HepG2 (cell line): ENCODE measurements around the gene ALKBH5. TPM values are rescaled to one million over a fixed set of nuclear protein-coding genes. Genes with fewer than 3 reads are reported as not detected.

Source experiments
- ATAC-seq: fragments of 200-7000 bp; cut with Tn5 transposase; 3 replicates; pipeline ENCODE4 v1.9.1; 2020; ENCODE audit warnings: mild to moderate bottlenecking, moderate library complexity
- BruUV-seq: library from RNA; stranded (reverse); fragments of 400-500 nt; replicated peaks from 2 replicates; lab custom pipeline; 2021; lab: Mats Ljungman, UMichigan
- CTCF ChIA-PET: fragments of 300-600 bp; formaldehyde crosslinking; extraction: SDS; loops from one replicate; lab custom pipeline; 2021; ENCODE audit warnings: low total read pairs, inconsistent platforms, low intra/inter-chr PET ratio; lab: Yijun Ruan, JAX
- POLR2A ChIA-PET: fragments of 350-600 bp; sonication (Branson Sonifier 250); formaldehyde crosslinking; loops from one replicate; lab custom pipeline; 2020; ENCODE audit warnings: antibody characterized with exemption, inconsistent platforms; lab: Yijun Ruan, JAX
- DNase-seq: peaks from one replicate; pipeline ENCODE4 v3.0.0-alpha.2; 2015; ENCODE audit warnings: low spot score
- FAIRE-seq: peaks from 3 replicates; lab custom pipeline; 2011; peaks lifted over from hg19 to GRCh38; lab: Jason Lieb, UNC
- H2AFZ ChIP-seq: one replicate; pipeline ENCODE4 v1.6.1; 2011; ENCODE audit warnings: low read length, inconsistent platforms
- H3K27ac ChIP-seq: fragments of 300-600 bp; 3 replicates; pipeline ENCODE4 v1.8.0; 2011; ENCODE audit warnings: mixed run types, mild to moderate bottlenecking, mixed read lengths, low read length, inconsistent platforms; ENCODE audit not compliant: insufficient read depth; ENCODE audit errors: extremely low read length
- H3K27me3 ChIP-seq, 2 experiments: fragments of 200-600 bp in 1 of 2; 2 replicates in 1 of 2; 3 replicates in 1 of 2; pipeline versions ENCODE4 v1.6.0 to v1.8.0; 2011; ENCODE audit warnings: low read length in 2 of 2, mild to moderate bottlenecking in 2 of 2, moderate library complexity in 2 of 2, inconsistent platforms in 1 of 2; ENCODE audit not compliant: insufficient read depth in 2 of 2, control insufficient read depth in 1 of 2
- H3K36me3 ChIP-seq, 2 experiments: fragments of 200-600 bp in 1 of 2; replicated peaks in 1 of 2; 2 replicates in 1 of 2; 3 replicates in 1 of 2; pipeline versions ENCODE4 v1.5.1 to v1.8.0; 2011; ENCODE audit warnings: low read length in 2 of 2, inconsistent platforms in 1 of 2; ENCODE audit not compliant: insufficient read depth in 2 of 2, control insufficient read depth in 1 of 2
- H3K4me1 ChIP-seq: 2 replicates; pipeline ENCODE4 v1.5.1; 2012; ENCODE audit warnings: low read length, inconsistent platforms; ENCODE audit not compliant: insufficient read depth
- H3K4me2 ChIP-seq: 2 replicates; pipeline ENCODE4 v1.6.0; 2011; ENCODE audit warnings: low read depth, low read length, inconsistent platforms
- H3K4me3 ChIP-seq, 3 experiments: fragments of 200-600 bp in 1 of 3; sonication (generic), shearing (Covaris generic) in 1 of 3; replicated peaks in 1 of 3; 2 replicates each; pipeline ENCODE4 v1.5.1; 2011 to 2016; ENCODE audit warnings: low read length in 3 of 3, inconsistent platforms in 2 of 3, low read depth in 2 of 3, mild to moderate bottlenecking in 2 of 3, control low read depth in 1 of 3, mixed read lengths in 1 of 3; ENCODE audit not compliant: insufficient read depth in 1 of 3
- H3K79me2 ChIP-seq: one replicate; pipeline ENCODE4 v1.6.1; 2011; ENCODE audit warnings: low read length, inconsistent platforms; ENCODE audit not compliant: insufficient read depth
- H3K9ac ChIP-seq: 2 replicates; pipeline ENCODE4 v1.6.0; 2011; ENCODE audit warnings: mild to moderate bottlenecking, low read depth, low read length, inconsistent platforms; ENCODE audit not compliant: insufficient read depth
- H3K9me3 ChIP-seq: 2 replicates; pipeline ENCODE4 v1.5.1; 2012; ENCODE audit warnings: mild to moderate bottlenecking, low read length
- H4K20me1 ChIP-seq: 2 replicates; pipeline ENCODE4 v1.6.0; 2011; ENCODE audit warnings: inconsistent platforms, mild to moderate bottlenecking, low read length, moderate library complexity; ENCODE audit not compliant: insufficient read depth
- DPF2 ChIP-seq: sonication (generic); formaldehyde crosslinking; IDR thresholded peaks from 2 replicates; pipeline ENCODE4 v1.4.0; 2020; ENCODE audit warnings: mild to moderate bottlenecking, low read depth, missing genetic modification reagents, borderline replicate concordance
- FOXP1 ChIP-seq, 2 experiments: fragments of 450-650 bp in 1 of 2; IDR thresholded peaks; 2 replicates each; pipeline ENCODE4 v1.6.1; 2017 to 2018; ENCODE audit warnings: antibody characterized with exemption in 1 of 2
- GATA4 ChIP-seq: sonication (generic); IDR thresholded peaks from 2 replicates; pipeline ENCODE4 v1.6.1; 2016; ENCODE audit warnings: antibody characterized with exemption, low read depth, borderline replicate concordance
- HDAC6 ChIP-seq: fragments of 200-600 bp; sonication (generic); IDR thresholded peaks from 2 replicates; pipeline ENCODE4 v1.7.0; 2017; ENCODE audit warnings: mild to moderate bottlenecking, antibody characterized with exemption, low read length, low read depth
- HNRNPUL1 ChIP-seq: fragments of 200-400 bp; formaldehyde crosslinking; IDR thresholded peaks from 2 replicates; pipeline ENCODE4 v1.6.1; 2017; ENCODE audit warnings: low read depth, mild to moderate bottlenecking, low read length, moderate library complexity
- SP1 ChIP-seq, 2 experiments: fragments of 450-650 bp in 1 of 2; sonication (generic) in 1 of 2; formaldehyde crosslinking in 1 of 2; IDR thresholded peaks; 2 replicates each; pipeline versions ENCODE4 v1.4.0 to v1.6.1; 2016 to 2020; ENCODE audit warnings: missing genetic modification reagents in 1 of 2
- TFAP4 ChIP-seq: sonication (generic); IDR thresholded peaks from 2 replicates; pipeline ENCODE4 v1.6.1; 2016; ENCODE audit warnings: low read depth, borderline replicate concordance
- YY1 ChIP-seq: IDR thresholded peaks from 2 replicates; pipeline ENCODE4 v1.6.1; 2011; ENCODE audit warnings: low read length, low read depth, moderate library complexity, mild to moderate bottlenecking; ENCODE audit not compliant: insufficient read depth, insufficient replicate concordance
- ZC3H13 ChIP-seq: sonication (generic); formaldehyde crosslinking; IDR thresholded peaks from 2 replicates; pipeline ENCODE4 v1.8.1; 2023; ENCODE audit warnings: mild to moderate bottlenecking, missing genetic modification reagents, moderate library complexity
- ZNF382 ChIP-seq: sonication (generic); formaldehyde crosslinking; IDR thresholded peaks from 2 replicates; pipeline ENCODE4 v1.5.0; 2020; ENCODE audit warnings: missing genetic modification reagents, mild to moderate bottlenecking, borderline replicate concordance
- ZNF414 ChIP-seq: sonication (generic); formaldehyde crosslinking; IDR thresholded peaks from 2 replicates; pipeline ENCODE4 v1.5.0; 2020; ENCODE audit warnings: missing genetic modification reagents
- ZNF672 ChIP-seq: sonication (generic); formaldehyde crosslinking; IDR thresholded peaks from 2 replicates; pipeline ENCODE4 v1.8.1; 2022; ENCODE audit warnings: missing genetic modification reagents
- WGBS: methylation state at CpG from one replicate; pipeline ENCODE4 v1.1.6; 2017; ENCODE audit warnings: low lambda C conversion rate; 5-methylcytosine and 5-hydroxymethylcytosine counted together
- in situ Hi-C: cut with HindIII; loops from 2 replicates; pipeline ENCODE4 v1.10.0; 2017; ENCODE audit warnings: low pct_unique_long_range_greater_than_20kb; ENCODE audit not compliant: extremely low pct_ligation_motif_present
- intact Hi-C: fragments of 100-400 bp; cut with micrococcal nuclease; formaldehyde crosslinking; loops from one replicate; pipeline ENCODE4 v1.10.0; 2022; ENCODE audit not compliant: unreplicated experiment
- polyA plus RNA-seq, 8 experiments: library from polyadenylated mRNA; depleted of rRNA in 3 of 8; stranded (reverse) in 7 of 8; unstranded in 1 of 8; fragments of >200 nt; fragmentation: Illumina TruSeq in 4 of 8; extraction: Trizol in 4 of 8; gene quantifications; 2 replicates each; pipeline versions ENCODE4 v1.2.1 to v1.2.3, GENCODE V29; 2011 to 2016; ENCODE audit warnings: low read depth in 4 of 8, missing spikeins in 1 of 8, mixed read lengths in 1 of 8; ENCODE audit not compliant: insufficient read depth in 1 of 8
- total RNA-seq, 5 experiments: library from RNA; depleted of rRNA; stranded (reverse); fragments of >200 nt; fragmentation: Illumina TruSeq; extraction: Trizol; gene quantifications; 2 replicates each; pipeline ENCODE4 v1.2.3, GENCODE V29; 2016; ENCODE audit warnings: low read depth in 1 of 5
- TF ChIP-seq, protein P1 (sequence below): sonication (generic); formaldehyde crosslinking; IDR thresholded peaks from 2 replicates; pipeline ENCODE4 v1.4.0; 2020; ENCODE audit warnings: missing genetic modification reagents
- TF ChIP-seq, protein P2 (sequence below): sonication (generic); formaldehyde crosslinking; IDR thresholded peaks from 2 replicates; pipeline ENCODE4 v1.5.0; 2020; ENCODE audit warnings: mild to moderate bottlenecking, missing genetic modification reagents, moderate library complexity
- TF ChIP-seq, protein P3 (sequence below): sonication (generic); formaldehyde crosslinking; IDR thresholded peaks from 2 replicates; pipeline ENCODE4 v1.4.0; 2020; ENCODE audit warnings: missing genetic modification reagents

Gene ALKBH5
- total and polyA plus RNA-seq, 2 of the 13 experiments (the other 11 are each of a cell fraction or from before 2014, with no cell fraction given), result 68.9 to 76.9 TPM

- 3% methylated on average over 4 of the region's 6 CpGs for WGBS
- H2AFZ ChIP-seq, result no peak overlapping the region
- H3K27me3 ChIP-seq, result peaks cover 0 to 3% of the 10 kb centered on the region in 2 experiments; a peak in 1 of 5 replicates
- no peaks in the 10 kb centered on the region for H3K9me3 ChIP-seq
- H3K9ac ChIP-seq, result no peak overlapping the region
- H3K4me1 ChIP-seq, result 0 out of 2 replicates have a peak, but pooled peaks cover 8% of the 10 kb centered on the region
- no peaks in the 10 kb centered on the region for H3K79me2 ChIP-seq
- in situ Hi-C loops, result no loop called here
- FAIRE-seq (peak; percentile 77), DNase-seq (peak; percentile 62), ATAC-seq (peak; percentile 91)
- no TSS peak for BruUV-seq
- H3K4me3 ChIP-seq, result no peak overlapping the region
- no peak overlapping the region for H3K4me2 ChIP-seq
- no peak overlapping the region for H3K27ac ChIP-seq
- CTCF ChIA-PET, result no interaction called here
- no peaks in the 10 kb centered on the region for H3K36me3 ChIP-seq
- POLR2A ChIA-PET, result no interaction called here
- intact Hi-C loops, result no loop called here
- no peaks in the 10 kb centered on the region for H4K20me1 ChIP-seq
- TF ChIP-seq ZNF672, result no peak
- no peak for TF ChIP-seq DPF2
- TF ChIP-seq ZNF382 (CRISPR knock-in tag), result no peak
- TF ChIP-seq HDAC6, result no peak
- TF ChIP-seq ZNF414 (CRISPR knock-in tag), result no peak
- no peak for TF ChIP-seq HNRNPUL1
- TF ChIP-seq GATA4, result no peak
- TF ChIP-seq, protein P1, sequence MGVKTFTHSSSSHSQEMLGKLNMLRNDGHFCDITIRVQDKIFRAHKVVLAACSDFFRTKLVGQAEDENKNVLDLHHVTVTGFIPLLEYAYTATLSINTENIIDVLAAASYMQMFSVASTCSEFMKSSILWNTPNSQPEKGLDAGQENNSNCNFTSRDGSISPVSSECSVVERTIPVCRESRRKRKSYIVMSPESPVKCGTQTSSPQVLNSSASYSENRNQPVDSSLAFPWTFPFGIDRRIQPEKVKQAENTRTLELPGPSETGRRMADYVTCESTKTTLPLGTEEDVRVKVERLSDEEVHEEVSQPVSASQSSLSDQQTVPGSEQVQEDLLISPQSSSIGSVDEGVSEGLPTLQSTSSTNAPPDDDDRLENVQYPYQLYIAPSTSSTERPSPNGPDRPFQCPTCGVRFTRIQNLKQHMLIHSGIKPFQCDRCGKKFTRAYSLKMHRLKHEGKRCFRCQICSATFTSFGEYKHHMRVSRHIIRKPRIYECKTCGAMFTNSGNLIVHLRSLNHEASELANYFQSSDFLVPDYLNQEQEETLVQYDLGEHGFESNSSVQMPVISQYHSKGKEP (CRISPR knock-in tag), result no peak
- no peak for TF ChIP-seq YY1
- no peak for TF ChIP-seq FOXP1 (IDR thresholded peaks at IDR 0.05)
- TF ChIP-seq FOXP1 (CRISPR knock-in tag; IDR thresholded peaks at IDR 0.05), result no peak
- TF ChIP-seq TFAP4, result peak; percentile 27; the same call in 1 of the 2 replicates
- TF ChIP-seq, protein P2, sequence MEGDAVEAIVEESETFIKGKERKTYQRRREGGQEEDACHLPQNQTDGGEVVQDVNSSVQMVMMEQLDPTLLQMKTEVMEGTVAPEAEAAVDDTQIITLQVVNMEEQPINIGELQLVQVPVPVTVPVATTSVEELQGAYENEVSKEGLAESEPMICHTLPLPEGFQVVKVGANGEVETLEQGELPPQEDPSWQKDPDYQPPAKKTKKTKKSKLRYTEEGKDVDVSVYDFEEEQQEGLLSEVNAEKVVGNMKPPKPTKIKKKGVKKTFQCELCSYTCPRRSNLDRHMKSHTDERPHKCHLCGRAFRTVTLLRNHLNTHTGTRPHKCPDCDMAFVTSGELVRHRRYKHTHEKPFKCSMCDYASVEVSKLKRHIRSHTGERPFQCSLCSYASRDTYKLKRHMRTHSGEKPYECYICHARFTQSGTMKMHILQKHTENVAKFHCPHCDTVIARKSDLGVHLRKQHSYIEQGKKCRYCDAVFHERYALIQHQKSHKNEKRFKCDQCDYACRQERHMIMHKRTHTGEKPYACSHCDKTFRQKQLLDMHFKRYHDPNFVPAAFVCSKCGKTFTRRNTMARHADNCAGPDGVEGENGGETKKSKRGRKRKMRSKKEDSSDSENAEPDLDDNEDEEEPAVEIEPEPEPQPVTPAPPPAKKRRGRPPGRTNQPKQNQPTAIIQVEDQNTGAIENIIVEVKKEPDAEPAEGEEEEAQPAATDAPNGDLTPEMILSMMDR (CRISPR knock-in tag), result peak; percentile 93
- TF ChIP-seq ZC3H13 (CRISPR knock-in tag), result no peak
- no peak for TF ChIP-seq SP1 (IDR thresholded peaks at IDR 0.05)
- TF ChIP-seq SP1 (CRISPR knock-in tag; IDR thresholded peaks at IDR 0.05), result no peak
- TF ChIP-seq, protein P3, sequence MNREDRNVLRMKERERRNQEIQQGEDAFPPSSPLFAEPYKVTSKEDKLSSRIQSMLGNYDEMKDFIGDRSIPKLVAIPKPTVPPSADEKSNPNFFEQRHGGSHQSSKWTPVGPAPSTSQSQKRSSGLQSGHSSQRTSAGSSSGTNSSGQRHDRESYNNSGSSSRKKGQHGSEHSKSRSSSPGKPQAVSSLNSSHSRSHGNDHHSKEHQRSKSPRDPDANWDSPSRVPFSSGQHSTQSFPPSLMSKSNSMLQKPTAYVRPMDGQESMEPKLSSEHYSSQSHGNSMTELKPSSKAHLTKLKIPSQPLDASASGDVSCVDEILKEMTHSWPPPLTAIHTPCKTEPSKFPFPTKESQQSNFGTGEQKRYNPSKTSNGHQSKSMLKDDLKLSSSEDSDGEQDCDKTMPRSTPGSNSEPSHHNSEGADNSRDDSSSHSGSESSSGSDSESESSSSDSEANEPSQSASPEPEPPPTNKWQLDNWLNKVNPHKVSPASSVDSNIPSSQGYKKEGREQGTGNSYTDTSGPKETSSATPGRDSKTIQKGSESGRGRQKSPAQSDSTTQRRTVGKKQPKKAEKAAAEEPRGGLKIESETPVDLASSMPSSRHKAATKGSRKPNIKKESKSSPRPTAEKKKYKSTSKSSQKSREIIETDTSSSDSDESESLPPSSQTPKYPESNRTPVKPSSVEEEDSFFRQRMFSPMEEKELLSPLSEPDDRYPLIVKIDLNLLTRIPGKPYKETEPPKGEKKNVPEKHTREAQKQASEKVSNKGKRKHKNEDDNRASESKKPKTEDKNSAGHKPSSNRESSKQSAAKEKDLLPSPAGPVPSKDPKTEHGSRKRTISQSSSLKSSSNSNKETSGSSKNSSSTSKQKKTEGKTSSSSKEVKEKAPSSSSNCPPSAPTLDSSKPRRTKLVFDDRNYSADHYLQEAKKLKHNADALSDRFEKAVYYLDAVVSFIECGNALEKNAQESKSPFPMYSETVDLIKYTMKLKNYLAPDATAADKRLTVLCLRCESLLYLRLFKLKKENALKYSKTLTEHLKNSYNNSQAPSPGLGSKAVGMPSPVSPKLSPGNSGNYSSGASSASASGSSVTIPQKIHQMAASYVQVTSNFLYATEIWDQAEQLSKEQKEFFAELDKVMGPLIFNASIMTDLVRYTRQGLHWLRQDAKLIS (CRISPR knock-in tag), result no peak
Observed at GRCh38 chr17:18217412-18218015, 33.9 kb downstream of the ALKBH5 start.
